Endothelial cell of umbilical vein (primary cell): ENCODE results near the gene ZNF619.

Source experiments
- EZH2 ChIP-seq: IDR thresholded peaks from 2 replicates; pipeline ENCODE4 v1.6.1; 2012; ENCODE audit warnings: borderline replicate concordance, low read depth, mild to moderate bottlenecking, moderate library complexity, low read length, inconsistent platforms; ENCODE audit not compliant: severe bottlenecking
- FOS ChIP-seq: IDR thresholded peaks from 2 replicates; pipeline ENCODE4 v1.6.1; 2011; ENCODE audit warnings: mild to moderate bottlenecking, low read length, moderate library complexity, borderline replicate concordance; ENCODE audit not compliant: insufficient read depth
- POLR2A ChIP-seq: IDR thresholded peaks from 2 replicates; pipeline ENCODE4 v1.6.1; 2012; ENCODE audit warnings: low read depth, mild to moderate bottlenecking, control low read depth, low read length
- POLR2AphosphoS5 ChIP-seq: IDR thresholded peaks from 2 replicates; pipeline ENCODE4 v1.6.1; 2012; ENCODE audit warnings: low read depth, mild to moderate bottlenecking, control low read depth, low read length, moderate library complexity; ENCODE audit not compliant: insufficient read depth
- TF ChIP-seq, protein P1 (sequence below), 2 donors: IDR thresholded peaks; 1 replicate in 1 of 2; 2 replicates in 1 of 2; pipeline ENCODE4 v1.5.1; 2011; ENCODE audit warnings: low read length in 2 of 2, mild to moderate bottlenecking in 2 of 2, moderate library complexity in 2 of 2, control low read depth in 1 of 2, inconsistent platforms in 1 of 2, low read depth in 1 of 2; ENCODE audit not compliant: insufficient read depth in 1 of 2; ENCODE audit errors: extremely low read depth in 1 of 2
- TF ChIP-seq, protein P2 (sequence below): IDR thresholded peaks from 2 replicates; pipeline ENCODE4 v1.6.1; 2011; ENCODE audit not compliant: insufficient read depth, insufficient read length

DNA sequence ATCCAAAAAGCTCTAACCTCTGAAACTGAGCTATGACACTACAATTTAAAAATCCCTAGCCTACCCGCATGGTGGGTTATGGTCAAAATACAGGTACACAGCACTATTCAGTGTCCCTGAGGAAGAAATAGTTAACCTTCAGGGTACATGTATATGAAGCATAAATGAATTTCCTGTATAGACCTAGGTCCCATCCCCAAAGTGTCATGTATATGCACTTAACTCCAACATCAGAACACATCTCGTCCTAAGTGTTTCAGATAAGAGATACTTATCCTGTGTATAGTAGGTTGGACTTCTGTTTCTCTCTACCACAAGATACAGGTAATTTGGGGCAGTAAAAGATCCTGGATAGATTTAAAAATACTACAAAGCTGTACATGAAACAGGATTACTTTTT is 13.3 kb upstream of the ZNF619 start:
- no peak for TF ChIP-seq POLR2AphosphoS5
- TF ChIP-seq, protein P1, sequence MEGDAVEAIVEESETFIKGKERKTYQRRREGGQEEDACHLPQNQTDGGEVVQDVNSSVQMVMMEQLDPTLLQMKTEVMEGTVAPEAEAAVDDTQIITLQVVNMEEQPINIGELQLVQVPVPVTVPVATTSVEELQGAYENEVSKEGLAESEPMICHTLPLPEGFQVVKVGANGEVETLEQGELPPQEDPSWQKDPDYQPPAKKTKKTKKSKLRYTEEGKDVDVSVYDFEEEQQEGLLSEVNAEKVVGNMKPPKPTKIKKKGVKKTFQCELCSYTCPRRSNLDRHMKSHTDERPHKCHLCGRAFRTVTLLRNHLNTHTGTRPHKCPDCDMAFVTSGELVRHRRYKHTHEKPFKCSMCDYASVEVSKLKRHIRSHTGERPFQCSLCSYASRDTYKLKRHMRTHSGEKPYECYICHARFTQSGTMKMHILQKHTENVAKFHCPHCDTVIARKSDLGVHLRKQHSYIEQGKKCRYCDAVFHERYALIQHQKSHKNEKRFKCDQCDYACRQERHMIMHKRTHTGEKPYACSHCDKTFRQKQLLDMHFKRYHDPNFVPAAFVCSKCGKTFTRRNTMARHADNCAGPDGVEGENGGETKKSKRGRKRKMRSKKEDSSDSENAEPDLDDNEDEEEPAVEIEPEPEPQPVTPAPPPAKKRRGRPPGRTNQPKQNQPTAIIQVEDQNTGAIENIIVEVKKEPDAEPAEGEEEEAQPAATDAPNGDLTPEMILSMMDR (IDR thresholded peaks at IDR 0.05; ENCODE audit: extremely low read depth in 1 of 2, insufficient read depth in 1 of 2, low read depth in 1 of 2, low read length in 2 of 2): no peak
- no peak for TF ChIP-seq EZH2
- TF ChIP-seq POLR2A: no peak
- TF ChIP-seq FOS: no peak
- TF ChIP-seq, protein P2, sequence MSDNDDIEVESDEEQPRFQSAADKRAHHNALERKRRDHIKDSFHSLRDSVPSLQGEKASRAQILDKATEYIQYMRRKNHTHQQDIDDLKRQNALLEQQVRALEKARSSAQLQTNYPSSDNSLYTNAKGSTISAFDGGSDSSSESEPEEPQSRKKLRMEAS: no peak
